NCI-H2029 treated with DMSO at 0.1 percent for 48 hours (cell line): ENCODE results near the gene DMC1.

Experiments
- DNase-seq: peaks from one replicate; lab custom pipeline; 2025; lab: John Stamatoyannopoulos, UW

DMC1 gene

DNA sequence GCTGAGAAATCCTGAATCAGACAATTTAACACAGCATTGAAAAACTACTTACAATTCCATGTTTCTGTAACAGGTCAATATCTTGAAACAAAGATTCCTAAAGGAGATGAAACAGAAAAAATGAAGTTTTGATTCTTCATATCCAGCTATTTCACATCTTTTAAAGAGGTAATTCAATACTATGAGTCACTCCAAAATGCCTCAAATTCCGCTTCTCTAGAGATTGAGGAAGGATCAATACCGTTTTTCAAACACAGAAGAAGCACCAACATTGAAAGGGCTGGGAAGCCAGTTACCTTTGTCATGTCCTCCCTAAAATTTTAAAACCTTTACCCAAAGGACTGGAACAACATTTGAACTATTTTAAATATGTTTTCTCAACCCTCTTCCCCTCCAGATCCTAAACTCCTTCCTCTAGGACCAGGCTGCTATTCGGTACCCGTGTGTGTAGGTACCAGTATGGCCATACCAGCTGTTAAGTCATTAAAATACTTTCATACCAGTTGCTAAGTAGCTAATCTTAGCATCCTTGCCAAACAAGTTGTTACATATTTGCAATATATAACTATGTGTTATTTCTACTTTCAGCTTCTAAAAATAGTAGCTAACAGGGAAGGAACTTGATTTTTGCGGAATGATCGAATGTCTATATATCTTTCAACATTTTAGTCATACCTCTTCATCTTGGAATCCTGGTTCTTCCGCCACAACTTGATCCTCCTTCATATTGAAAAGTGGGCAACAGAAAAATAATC is 2.3 kb downstream of the DMC1 start:
- no peak for DNase-seq

DNA sequence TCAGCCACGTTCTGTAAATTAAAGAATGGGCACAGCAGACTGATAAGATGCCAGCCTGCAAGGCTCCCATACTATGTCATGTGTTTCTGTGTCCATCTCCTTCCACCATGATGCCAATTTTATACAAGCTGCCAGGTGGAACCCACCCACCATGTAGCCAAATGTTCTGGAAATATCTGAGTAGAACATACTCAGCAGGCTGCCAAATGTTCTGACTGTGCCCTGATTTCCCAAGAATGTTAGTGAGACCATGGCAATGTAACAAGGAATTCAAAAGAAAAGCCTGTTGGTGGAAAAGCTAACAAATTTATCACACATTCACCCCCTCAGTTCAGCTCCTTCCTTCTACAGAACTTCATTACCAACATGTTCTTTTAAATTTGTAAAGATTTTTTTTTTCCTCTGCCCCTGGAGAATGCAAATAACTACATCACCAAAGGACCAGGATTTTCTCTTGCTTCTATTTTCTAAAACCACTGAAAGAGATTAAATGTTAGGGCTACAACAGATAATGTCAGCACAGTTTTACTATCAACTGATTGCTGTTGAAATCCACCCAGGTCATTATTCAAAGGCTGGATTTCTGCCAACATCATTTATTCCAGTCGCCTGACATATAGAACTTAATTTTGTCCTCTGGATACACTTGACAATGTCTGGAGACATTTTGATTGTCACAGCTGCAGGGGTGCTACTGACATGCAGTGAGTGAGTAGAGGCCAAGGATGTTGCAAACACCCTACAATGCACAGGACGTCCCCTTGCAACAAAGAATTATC is 3.1 kb downstream of the DMC1 start:
- no peak for DNase-seq

DNA sequence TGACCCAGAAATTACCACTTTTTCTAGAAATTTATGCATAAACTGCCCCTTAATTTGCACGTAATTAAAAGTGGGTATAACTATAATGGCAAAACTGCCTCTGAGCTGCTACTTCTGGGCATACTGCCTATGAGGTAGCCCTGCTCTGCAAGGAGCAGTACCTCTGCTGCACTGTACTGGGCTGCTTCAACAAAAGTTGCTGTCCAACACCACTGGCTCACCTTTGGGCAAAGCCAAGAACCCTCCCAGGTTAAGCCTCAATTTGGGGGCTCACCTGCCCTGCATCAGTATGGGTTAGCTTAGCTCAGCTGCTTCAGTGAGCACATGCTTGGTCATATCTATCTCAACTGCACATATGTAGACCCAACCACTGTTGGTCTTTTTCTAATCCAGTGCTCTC is 4.5 kb downstream of the DMC1 start:
- DNase-seq: no peak

DNA sequence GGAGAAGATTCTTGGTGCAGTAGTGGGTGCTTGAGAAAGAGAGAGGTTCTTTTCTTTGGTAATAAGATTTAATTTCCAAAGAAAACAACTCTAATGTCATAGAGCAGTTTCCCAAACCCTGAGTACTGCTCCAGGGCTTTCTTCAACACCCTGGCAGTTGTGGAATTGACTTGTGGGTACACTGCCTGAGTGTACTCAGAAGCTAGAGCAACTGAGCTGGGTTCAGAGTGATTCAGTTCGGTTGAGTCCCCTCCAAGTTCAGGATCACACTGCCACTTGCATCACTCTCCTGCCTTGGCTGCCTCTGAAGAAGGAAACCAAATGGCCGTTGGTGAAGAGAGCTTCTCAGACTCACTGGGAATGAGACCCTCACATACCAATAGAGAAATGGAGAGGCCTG is 5.3 kb downstream of the DMC1 start:
- DNase-seq: no peak

DNA sequence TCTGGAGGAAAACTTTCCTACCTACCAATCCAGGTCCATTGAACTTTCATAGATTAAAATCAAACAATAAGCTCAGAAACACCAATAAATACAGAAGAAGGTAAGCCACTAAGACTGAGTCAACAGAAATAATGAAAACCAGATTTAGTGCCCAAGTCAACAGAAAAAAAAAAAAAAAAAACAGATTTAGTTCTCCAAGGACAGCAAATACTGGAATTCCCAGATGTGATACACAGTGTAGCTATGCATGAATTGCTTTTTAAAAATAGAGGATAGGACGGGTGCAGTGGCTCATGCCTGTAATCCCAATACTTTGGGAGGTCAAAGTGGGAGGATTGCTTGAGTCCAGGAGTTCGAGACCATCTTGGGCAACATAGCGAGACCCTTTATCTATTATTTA is 15.7 kb downstream of the DMC1 start:
- no peak for DNase-seq

DNA sequence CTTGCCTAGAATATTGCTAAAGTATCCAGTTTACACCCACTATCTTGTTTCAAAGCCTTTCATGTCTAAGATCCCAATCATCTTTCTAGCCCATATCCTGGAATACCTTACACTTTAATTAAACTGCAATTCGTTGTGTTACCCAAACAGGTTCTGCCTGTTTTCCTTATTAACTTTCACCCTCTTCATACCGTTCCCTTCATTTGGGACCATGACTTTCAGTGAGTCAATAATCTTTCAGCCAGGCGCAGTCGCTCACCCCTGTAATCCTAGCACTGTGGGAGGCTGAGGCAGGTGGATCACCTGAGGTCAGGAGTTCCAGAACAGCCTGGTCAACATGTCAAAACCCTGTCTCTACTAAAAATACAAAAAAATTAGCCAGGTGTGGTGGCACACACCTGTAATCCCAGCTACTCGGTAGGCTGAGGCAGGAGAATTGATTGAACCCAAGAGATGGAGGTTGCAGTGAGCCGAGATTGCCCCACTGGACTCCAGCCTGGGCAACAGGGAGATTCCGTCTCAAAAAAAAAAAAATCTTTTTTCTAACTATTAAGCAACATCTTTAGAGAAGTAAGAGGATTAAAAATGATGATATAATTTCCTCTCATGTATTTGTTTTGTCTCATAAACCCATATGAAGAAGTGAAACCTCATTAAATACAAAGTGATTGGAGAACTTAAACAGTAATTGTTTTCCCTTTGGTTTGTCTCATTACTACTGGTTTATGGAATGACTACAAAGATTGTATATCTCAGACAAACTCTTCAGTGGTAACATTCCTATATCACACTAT is 20.7 kb downstream of the DMC1 start:
- DNase-seq: no peak

DNA sequence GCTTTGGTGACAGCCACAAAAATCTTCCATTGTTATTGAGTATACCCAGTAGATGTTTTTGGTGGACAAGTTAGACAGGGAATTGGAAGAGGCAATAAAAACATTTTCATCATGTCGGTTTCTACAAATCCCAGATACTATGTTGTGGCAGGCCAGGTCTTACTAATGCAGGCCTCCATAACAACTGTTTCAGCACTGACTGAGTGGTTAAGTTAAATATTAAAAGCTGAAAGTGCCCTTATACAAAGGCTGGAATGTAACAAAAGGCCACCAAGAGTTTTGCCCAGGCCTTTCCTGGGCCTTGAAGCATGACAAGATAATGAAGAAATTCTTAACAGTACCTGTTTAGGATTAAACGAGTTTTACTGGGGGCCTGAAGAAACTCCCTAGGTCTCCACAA is 29.3 kb downstream of the DMC1 start:
- no peak for DNase-seq

DNA sequence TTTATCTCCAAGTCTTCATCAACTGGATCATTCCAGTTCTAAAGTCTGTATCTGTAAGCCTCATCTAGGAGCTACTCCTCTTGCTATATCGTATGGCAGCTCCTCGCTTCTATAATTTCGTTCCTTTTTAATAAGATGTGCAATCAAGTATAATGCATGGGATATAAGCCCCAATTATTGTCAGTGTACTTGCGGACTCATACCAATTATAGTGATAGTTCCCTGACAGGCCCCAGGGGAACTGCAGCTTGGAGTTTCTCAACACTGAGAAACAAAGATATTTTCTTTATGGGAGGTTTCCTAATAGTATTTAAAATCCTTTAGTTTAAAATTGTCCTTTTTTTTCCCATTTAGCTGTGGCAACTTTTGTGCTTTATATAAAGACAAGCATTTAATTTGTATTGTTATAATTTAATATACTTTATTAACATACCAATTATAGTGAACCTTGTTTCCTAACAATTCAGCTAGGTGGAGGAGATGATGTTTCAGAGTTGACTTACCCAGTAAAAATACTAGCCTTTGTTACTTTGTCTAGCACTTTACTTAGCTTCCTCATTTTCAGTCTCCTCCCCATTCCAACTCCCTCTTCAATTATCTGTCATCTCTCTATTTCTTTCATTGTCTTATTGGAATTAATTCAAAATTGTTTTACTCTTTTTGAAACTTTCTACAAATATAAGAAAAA is 38.6 kb downstream of the DMC1 start:
- DNase-seq: no peak

DNA sequence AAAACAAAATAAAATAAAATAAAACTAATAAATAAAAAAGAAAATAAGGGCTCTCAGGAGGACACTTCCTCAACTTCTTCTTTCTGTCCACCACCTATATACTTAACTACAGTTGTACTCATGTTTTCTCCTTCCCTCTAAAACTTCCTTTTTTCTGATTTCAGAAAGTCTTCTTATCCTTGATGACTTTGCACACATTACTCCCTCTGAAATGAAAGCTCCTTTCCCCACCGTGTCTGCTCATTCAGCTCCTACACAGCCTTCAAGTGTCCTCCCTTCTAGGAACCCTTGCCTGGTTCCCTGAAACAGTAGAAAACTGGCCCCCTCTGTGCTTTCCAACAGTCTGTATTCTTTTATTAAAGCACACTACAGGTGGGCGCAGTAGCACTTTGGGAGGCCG is 45.6 kb downstream of the DMC1 start:
- DNase-seq: no peak

DNA sequence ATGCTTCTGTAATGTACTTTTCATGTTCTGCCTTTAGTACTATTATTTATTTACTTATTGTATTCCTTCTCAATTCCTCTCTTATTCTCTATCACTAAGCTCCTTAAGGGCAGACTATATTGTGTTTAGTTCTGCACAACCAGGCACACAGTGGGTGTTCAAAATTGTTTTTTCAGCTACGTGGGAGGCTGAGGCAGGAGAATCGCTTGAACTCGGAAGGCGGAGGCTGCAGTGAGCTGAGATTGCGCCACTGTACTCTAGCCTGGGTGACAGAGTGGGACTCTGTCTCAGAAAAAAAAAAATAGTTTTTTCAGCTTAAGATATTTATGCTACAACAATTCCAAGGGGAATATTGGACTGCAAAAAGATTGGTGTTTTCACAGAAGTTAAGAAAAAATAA is 46.5 kb downstream of the DMC1 start:
- DNase-seq: no peak

DNA sequence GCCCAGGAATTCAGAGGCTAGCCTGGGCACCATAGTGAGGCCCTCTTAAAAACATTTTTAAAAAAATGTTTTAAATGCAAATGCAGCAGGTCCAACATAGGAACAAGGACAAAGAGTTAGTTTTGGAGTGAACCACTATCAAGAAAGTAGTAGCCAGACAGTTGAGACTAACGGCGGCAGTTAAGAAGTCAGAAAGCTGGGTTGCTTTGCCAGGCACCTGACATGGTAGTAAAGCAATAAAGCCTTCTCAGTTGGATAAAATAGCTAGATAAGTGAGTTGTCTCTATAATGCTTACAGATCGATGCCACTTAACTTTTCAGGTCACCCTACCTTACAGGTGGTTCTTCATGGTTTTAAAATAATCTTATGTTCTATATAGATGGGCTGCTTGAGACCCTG is 47.0 kb downstream of the DMC1 start:
- no peak for DNase-seq

DNA sequence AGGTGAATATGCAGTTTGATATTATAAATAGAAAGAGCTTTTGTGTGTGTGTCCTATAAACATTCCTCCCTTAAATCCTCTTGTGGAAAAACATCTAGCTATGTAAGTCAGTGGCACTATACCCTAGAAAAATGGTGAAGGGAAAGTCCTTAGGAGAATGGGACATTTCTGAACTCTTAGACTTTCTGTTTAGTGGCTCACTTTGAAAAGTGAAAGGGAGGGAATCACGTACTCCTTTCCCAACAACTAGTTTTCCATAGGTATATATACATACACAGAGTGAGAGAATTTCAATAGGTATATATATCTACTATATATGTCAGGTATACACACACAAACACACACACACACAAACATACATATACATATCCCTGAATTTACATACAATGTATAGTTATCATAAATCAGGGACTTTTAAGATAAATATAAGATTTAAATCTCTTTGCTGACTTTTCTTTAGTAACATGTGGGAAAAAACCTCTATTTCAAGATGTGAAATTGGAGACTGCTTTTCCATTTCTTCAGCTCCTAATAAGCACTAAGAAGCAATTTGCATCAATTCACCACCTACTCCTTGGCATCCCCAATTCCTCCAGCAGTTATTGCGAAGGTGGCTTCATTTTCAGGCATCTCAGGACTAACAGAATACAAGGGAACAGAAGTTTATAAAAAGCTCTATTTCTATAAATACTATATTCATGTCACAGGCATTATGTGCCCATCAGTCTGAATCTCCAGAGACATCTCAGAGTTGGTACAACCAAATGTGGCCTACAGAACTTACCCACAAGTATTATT is 50.3 kb downstream of the DMC1 start:
- DNase-seq: no peak

DNA sequence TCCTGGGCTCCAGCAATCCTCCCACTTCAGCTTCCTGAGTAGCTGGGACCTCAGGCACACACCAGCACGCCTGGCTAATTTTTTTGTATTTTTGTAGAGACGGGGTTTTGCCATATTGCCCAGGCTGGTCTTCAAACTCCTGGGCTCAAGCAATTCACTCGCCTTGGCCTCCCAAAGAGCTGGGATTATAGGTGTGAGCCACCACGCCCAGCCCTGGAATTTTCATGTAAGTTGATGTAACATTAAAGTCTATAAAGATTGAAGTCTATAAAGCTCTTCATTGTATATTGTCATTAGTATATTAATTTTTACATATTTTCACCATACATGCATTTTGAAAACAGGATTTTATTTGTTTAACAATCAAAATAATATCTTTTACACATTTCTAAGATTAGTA is 51.4 kb downstream of the DMC1 start:
- DNase-seq: no peak

DNA sequence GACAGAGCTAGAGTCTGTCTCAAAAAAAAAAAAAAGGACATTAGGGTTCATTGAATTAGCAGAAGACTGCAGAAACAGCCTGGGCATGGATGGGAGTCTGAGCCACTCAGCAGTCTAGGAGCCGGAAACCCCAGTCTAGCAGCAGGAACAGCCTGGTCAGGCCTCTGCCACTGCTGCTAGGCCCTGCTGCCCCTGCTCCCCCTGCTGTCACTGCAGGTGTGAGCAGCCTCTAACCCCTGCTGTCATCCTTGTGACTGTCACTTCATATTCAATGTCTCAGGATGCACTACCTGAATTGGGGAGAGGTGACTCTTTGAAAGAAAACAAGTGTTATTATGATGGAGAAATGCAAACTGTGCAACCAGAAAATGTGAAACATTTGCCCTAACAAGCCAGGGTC is 56.9 kb downstream of the DMC1 start:
- no peak for DNase-seq

DNA sequence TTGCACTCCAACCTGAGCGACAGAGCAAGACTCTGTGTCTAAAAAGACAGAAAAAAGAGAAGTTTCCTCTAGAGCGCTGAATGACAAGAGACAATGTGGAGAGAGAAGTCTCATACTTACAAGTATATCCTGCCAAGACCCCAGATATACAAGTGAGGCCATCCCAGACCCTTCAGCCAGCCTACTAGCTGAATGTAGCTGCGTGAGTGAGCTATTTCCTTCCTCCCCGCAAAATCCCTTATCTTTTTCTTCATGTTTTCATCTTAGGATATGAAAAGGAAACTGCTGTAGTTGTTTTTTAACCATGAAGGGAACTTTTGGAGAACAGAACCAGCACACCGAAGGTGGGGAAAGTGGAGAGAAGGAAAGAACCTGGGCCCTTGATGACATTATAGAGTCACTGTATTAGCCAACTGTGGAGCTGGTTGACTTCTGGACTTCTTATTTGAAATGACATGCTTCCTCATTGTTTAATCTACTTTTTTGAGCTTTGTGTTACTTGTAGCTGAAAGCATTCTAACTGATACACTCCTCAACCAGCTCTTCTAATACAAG is 59.5 kb downstream of the DMC1 start:
- DNase-seq: no peak

DNA sequence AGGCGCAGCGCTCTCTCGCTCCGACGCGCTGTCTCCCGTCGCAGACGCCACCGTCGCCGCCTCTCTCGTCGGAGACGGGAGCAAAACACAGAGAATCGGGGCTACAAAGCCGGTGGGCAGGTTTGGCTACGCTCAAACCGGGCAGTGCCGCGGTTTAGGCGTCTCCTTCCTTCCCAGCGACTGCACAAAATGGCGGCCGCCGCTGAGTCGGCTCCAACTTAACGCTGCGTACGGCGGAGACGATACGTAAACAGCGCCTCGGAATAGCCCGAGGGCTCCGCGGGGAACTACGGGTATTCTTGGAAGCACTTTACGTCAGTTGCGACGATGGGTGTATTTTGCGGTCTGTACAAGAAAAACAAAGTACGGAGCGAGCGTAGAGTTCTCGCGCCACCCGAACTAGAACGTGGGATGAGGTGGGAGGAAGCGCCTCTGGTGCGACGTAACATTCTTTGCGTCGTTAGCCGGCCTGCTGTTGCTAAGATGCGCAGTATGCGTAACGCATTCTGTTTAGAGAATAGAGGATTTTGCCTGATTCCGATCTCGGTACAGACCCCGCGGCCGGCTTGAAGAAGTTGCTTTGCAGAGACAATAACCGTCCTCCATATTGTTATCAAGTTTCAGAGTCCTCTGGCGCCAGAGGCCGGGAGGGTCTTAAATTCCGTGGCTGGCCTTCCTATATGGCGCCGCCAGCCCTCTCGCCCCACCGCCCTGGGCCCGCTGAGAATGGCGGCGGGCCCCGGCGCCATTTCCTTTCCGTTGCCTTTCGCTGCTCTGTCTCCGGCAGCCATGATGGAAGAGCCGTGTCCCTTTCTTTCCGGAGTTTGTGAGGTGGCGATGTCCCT is 63.6 kb downstream of the DMC1 start, which contains the start of gene DDX17:
DDX17 (minus strand) TSS at position 194 of the 845 bp plus-strand sequence.
- peak; percentile 88 for DNase-seq

DNA sequence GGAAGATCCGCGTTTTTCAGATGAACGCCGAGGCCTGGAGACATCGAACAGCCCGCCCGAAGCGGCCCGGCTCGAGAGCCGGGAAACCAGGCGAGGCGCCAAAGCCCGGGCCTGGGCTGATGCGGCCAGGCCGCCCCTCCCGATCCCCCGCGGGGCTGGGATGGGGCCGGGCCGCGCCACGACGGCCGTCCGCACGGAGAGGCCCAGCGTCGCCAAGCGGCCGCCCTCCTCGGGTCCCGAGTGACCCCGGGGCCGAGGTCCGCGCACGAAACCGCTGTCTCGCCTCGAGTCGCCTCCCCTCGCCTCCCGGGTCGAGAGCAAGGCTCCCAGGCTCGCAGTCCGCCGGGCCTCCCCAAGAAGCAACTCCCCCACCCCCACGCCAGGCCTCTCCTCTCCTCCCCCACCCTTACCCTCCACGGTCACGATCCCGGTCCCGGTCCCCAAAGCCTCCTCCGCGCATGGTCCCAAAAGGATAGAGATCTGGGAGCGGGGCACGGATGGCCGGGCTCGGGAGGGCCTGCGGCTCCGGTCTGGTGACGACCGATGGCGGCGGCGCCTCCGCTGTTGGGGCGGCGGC is 64.4 kb downstream of the DMC1 start:
- DNase-seq: no peak

DNA sequence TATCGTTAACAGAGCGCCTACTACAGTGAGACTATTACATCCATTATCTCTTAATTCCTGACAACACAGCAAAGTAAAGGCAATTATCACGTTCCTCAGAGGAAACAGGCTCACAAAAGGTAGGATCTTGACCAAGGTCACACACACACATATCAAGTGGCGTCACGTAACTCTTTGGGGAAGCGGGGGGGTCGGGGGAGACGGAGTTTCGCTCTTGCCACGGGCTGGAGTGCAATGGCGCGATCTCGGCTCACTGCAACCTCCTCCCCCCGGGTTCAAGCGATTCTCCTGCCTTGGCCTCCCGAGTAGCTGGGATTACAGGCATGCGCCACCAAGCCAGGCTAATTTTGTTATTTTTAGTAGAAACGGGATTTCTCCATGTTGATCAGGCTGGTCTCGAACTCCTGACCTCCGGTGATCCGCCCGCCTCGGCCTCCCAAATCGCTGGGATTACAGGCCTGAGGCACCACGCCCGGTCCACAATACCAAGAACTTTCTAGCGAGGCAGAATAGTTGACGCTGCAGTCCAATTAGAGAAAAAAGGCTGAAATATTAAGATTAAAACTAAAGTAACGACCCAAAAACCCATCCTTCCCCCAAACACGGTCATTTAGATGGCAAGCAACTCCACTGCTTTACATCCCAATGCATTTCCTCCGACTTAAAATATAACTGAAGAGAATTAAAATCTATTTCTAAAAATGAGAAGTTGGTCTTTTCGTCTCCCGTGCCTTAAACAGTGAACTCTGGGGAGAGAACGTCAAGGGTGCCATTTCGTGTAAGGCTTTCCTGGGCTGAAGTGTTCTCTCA is 65.0 kb downstream of the DMC1 start:
- DNase-seq: no peak

DNA sequence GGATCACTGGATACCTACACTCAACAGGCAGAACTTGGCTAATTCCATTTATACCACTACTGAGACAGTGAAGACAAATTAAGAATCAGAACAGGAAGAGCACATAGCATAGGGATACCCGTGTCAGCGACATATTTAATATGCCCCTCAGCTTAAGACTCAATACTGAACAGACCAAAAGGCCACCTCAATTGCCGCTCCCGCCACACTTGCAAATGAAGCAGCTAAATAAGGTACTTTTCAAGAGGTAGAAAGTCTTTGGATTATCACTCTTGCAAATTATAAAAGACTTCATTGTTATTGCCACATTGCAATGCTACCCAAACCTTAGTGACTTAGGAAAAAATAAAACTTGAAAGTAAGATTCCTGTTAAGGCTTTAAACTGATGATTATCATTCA is 67.0 kb downstream of the DMC1 start:
- no peak for DNase-seq
